ENCODE measurements around the gene CAPN10.

DNA sequence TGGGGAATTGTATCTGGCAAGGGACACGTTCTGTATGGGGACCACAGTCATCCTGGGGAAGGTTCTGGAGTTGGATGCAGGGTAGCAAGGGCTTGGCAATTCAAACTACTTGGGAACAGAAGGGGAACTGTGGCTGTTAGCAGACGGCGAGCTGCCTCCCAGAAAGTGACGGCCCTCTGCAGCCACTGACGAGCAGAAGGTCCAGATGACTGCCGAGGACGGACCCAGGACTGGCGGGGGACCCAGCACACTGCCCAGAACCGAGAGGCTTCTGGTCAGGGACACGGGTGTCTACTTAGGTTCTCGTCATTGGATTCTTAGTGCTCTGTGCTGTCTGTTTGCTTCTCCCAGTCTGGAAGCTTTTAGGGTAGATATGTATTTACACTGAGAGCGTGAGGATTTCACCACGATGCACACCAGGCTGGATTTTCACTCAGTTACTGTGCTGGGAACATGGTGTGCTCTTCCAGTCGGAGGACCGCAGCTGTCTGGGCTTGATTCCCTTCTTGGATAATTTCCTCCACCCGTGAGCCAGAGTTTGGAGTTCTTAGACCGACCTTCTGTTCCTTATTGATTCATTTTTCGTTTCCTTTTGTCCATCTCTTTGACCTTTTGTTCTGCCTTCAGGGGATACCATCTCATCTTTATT, 52.1 kb downstream of the CAPN10 start:
- TF ChIP-seq, protein P1, sequence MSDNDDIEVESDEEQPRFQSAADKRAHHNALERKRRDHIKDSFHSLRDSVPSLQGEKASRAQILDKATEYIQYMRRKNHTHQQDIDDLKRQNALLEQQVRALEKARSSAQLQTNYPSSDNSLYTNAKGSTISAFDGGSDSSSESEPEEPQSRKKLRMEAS (IDR thresholded peaks at IDR 0.05), result no peak
- TF ChIP-seq YY1 (IDR thresholded peaks at IDR 0.05; ENCODE audit: low read depth) (no peak), RAD21 (IDR thresholded peaks at IDR 0.05; ENCODE audit: low read depth) (no peak), TCF12 (IDR thresholded peaks at IDR 0.05; ENCODE audit: low read depth) (no peak), EP300 (IDR thresholded peaks at IDR 0.05; ENCODE audit: borderline replicate concordance) (no peak), FOXM1 (IDR thresholded peaks at IDR 0.05; ENCODE audit: borderline replicate concordance, low read depth) (no peak)
- TF ChIP-seq, protein P2, sequence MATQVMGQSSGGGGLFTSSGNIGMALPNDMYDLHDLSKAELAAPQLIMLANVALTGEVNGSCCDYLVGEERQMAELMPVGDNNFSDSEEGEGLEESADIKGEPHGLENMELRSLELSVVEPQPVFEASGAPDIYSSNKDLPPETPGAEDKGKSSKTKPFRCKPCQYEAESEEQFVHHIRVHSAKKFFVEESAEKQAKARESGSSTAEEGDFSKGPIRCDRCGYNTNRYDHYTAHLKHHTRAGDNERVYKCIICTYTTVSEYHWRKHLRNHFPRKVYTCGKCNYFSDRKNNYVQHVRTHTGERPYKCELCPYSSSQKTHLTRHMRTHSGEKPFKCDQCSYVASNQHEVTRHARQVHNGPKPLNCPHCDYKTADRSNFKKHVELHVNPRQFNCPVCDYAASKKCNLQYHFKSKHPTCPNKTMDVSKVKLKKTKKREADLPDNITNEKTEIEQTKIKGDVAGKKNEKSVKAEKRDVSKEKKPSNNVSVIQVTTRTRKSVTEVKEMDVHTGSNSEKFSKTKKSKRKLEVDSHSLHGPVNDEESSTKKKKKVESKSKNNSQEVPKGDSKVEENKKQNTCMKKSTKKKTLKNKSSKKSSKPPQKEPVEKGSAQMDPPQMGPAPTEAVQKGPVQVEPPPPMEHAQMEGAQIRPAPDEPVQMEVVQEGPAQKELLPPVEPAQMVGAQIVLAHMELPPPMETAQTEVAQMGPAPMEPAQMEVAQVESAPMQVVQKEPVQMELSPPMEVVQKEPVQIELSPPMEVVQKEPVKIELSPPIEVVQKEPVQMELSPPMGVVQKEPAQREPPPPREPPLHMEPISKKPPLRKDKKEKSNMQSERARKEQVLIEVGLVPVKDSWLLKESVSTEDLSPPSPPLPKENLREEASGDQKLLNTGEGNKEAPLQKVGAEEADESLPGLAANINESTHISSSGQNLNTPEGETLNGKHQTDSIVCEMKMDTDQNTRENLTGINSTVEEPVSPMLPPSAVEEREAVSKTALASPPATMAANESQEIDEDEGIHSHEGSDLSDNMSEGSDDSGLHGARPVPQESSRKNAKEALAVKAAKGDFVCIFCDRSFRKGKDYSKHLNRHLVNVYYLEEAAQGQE (IDR thresholded peaks at IDR 0.05; ENCODE audit: low read depth), result no peak
- TF ChIP-seq, protein P3, sequence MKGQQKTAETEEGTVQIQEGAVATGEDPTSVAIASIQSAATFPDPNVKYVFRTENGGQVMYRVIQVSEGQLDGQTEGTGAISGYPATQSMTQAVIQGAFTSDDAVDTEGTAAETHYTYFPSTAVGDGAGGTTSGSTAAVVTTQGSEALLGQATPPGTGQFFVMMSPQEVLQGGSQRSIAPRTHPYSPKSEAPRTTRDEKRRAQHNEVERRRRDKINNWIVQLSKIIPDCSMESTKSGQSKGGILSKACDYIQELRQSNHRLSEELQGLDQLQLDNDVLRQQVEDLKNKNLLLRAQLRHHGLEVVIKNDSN (IDR thresholded peaks at IDR 0.05), result no peak

All from Ishikawa (cell line).